Sigmoid colon (tissue), 7 donors: Measurements from ENCODE around the gene PARD3. TPM values are rescaled to one million over a fixed set of nuclear protein-coding genes. Genes with fewer than 3 reads are reported as not detected.

Experiments used
- DNase-seq: peaks from one replicate; pipeline ENCODE4 v3.0.0-alpha.2; 2019
- H3K27ac ChIP-seq, 4 donors: fragments of 200-600 bp; sonication (generic); one replicate each; pipeline ENCODE4 v1.5.1; 2016 to 2019; ENCODE audit warnings: mild to moderate bottlenecking in 1 of 4
- H3K27me3 ChIP-seq, 3 donors: fragments of 200-600 bp; sonication (generic); one replicate each; pipeline ENCODE4 v1.5.1; 2019; ENCODE audit warnings: mild to moderate bottlenecking in 1 of 3
- H3K36me3 ChIP-seq, 4 donors: fragments of 200-600 bp; sonication (generic); one replicate each; pipeline ENCODE4 v1.5.1; 2016 to 2019
- H3K4me1 ChIP-seq, 4 donors: fragments of 200-600 bp; sonication (generic); one replicate each; pipeline ENCODE4 v1.5.1; 2017 to 2019
- H3K4me3 ChIP-seq, 4 donors: fragments of 200-600 bp; sonication (generic); one replicate each; pipeline ENCODE4 v1.5.1; 2017 to 2019; ENCODE audit warnings: mild to moderate bottlenecking in 2 of 4, moderate library complexity in 1 of 4
- H3K9me3 ChIP-seq, 4 donors: fragments of 200-600 bp in 3 of 4; sonication (generic) in 3 of 4; one replicate each; pipeline versions ENCODE4 v1.5.1 to v1.6.1; 2013 to 2019
- EP300 ChIP-seq, 4 donors: sonication (generic); formaldehyde crosslinking; IDR thresholded peaks; one replicate each; pipeline ENCODE4 v1.6.1; 2017; ENCODE audit warnings: antibody characterized with exemption in 4 of 4
- POLR2A ChIP-seq, 2 donors: fragments of 450-650 bp; IDR thresholded peaks; one replicate each; pipeline ENCODE4 v1.6.1; 2016; ENCODE audit warnings: antibody characterized with exemption in 2 of 2, mild to moderate bottlenecking in 2 of 2, moderate library complexity in 2 of 2
- POLR2AphosphoS5 ChIP-seq, 4 donors: sonication (generic); formaldehyde crosslinking; IDR thresholded peaks; one replicate each; pipeline ENCODE4 v1.6.1; 2017; ENCODE audit warnings: antibody characterized with exemption in 4 of 4
- WGBS, 2 donors: extraction: QIAGEN DNeasy Blood & Tissue Kit; methylation state at CpG; one replicate each; pipeline ENCODE4 v1.1.7; 2013; 5-methylcytosine and 5-hydroxymethylcytosine counted together
- intact Hi-C: fragments of 100-400 bp; cut with DNase I; formaldehyde crosslinking; loops from one replicate; pipeline ENCODE4 v1.15.1; 2023
- polyA plus RNA-seq, 3 donors: library from polyadenylated mRNA; stranded (reverse); fragments of 200-250 nt; gene quantifications; one replicate each; pipeline ENCODE4 v1.2.3, GENCODE V29; 2013
- total RNA-seq, 4 donors: library from RNA; depleted of rRNA; stranded (reverse); fragments of >200 nt; gene quantifications; one replicate each; pipeline ENCODE4 v1.1.0, GENCODE V29; 2016
- TF ChIP-seq, protein P1 (sequence below), 4 experiments: fragments of 450-650 bp in 3 of 4; fragments of 200-600 bp in 1 of 4; IDR thresholded peaks; one replicate each; pipeline ENCODE4 v1.5.1; 2016 to 2019; ENCODE audit warnings: antibody characterized with exemption in 4 of 4, mild to moderate bottlenecking in 3 of 4, moderate library complexity in 2 of 4
- donor health status: healthy with polysubstance abuse.
- donor health status: Bipolar disorder and iron deficiency.
- donor health status: healthy.

Gene PARD3
- total and polyA plus RNA-seq, 7 donors: 17.5 to 96.4 (median 75.9) TPM

DNA sequence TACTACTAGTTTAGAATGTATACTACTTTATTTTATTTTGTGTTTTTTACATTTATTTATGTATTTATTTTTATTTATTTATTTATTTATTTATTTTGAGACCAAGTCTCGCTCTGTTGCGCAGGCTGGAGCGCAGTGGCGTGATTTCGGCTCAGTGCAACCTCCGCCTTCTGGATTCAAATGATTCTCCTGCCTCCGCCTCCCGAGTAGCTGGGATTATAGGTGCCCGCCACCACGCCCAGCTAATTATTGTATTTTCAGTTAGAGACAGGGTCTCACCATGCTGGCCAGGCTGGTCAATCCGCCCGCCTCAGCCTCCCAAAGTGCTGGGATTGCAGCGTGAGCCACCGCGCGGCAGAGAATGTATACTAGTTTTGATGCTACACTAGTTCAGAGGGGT is 2.0 kb upstream of the PARD3 start:
- TF ChIP-seq, protein P1, sequence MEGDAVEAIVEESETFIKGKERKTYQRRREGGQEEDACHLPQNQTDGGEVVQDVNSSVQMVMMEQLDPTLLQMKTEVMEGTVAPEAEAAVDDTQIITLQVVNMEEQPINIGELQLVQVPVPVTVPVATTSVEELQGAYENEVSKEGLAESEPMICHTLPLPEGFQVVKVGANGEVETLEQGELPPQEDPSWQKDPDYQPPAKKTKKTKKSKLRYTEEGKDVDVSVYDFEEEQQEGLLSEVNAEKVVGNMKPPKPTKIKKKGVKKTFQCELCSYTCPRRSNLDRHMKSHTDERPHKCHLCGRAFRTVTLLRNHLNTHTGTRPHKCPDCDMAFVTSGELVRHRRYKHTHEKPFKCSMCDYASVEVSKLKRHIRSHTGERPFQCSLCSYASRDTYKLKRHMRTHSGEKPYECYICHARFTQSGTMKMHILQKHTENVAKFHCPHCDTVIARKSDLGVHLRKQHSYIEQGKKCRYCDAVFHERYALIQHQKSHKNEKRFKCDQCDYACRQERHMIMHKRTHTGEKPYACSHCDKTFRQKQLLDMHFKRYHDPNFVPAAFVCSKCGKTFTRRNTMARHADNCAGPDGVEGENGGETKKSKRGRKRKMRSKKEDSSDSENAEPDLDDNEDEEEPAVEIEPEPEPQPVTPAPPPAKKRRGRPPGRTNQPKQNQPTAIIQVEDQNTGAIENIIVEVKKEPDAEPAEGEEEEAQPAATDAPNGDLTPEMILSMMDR (IDR thresholded peaks at IDR 0.05): no peak
- TF ChIP-seq EP300 (IDR thresholded peaks at IDR 0.05): no peak
- TF ChIP-seq POLR2AphosphoS5 (IDR thresholded peaks at IDR 0.05): no peak
- TF ChIP-seq POLR2A (IDR thresholded peaks at IDR 0.05): no peak

DNA sequence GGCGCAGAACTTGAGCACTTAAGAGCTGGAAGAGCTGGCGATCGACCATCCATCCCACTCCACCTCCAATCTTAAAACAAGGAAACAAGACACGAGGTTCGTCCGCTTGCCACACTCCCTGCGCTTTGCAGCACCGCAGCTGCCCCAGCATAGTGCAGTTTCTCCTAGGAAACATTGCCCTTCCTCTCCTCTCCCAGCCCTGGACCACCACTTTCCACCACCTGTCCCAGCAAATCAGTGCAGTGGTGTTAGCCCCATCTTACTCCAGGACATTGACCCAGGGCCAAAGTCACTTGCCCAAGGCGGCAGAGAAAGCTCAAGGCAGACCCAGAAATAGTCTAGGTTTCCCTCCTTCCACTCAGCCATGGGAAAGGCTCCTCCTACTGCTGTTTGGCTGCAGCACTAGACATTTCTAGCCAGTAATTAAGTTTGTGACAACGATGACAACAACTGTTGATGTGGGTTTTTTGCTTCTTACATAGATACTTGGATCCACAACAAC is 1.5 kb upstream of the PARD3 start:
- Histone ChIP-seq H3K9me3 (no peaks in the 10 kb centered on the region), H3K27me3 (no peaks in the 10 kb centered on the region), H3K4me1 (peaks cover 0 to 41% (median 28%) of the 10 kb centered on the region in 4 donors), H3K4me3 (peak overlapping the region in 3 of 4 donors; percentile 65 to 89 (median 88)), H3K27ac (peak overlapping the region; percentile 80 to 95 (median 88)), H3K36me3 (no peaks in the 10 kb centered on the region)
- intact Hi-C loops: loop anchor here (5.0 kb wide), 1 partner anchor 149 kb away; no protein-coding TSS in a partner anchor
- TF ChIP-seq, protein P1 (IDR thresholded peaks at IDR 0.05): no peak
- TF ChIP-seq POLR2A (IDR thresholded peaks at IDR 0.05) (no peak), POLR2AphosphoS5 (IDR thresholded peaks at IDR 0.05) (no peak), EP300 (IDR thresholded peaks at IDR 0.05) (no peak)
- peak; percentile 66 for DNase-seq
- 3 to 7% methylated on average over 10 of the region's 10 CpGs for WGBS, 2 donors

More for the DNA sequence above, 2.0 kb upstream of the PARD3 start:
- intact Hi-C loops: loop anchor here (5.0 kb wide), 1 partner anchor 150 kb away; no protein-coding TSS in a partner anchor
- Histone ChIP-seq H3K36me3 (no peaks in the 10 kb centered on the region), H3K4me3 (no peak overlapping the region), H3K9me3 (no peaks in the 10 kb centered on the region), H3K4me1 (peaks cover 0 to 36% (median 24%) of the 10 kb centered on the region in 4 donors), H3K27ac (no peak overlapping the region), H3K27me3 (no peaks in the 10 kb centered on the region)
- 95 to 96% methylated on average over 16 of the region's 16 CpGs for WGBS, 2 donors
- no peak for DNase-seq

DNA sequence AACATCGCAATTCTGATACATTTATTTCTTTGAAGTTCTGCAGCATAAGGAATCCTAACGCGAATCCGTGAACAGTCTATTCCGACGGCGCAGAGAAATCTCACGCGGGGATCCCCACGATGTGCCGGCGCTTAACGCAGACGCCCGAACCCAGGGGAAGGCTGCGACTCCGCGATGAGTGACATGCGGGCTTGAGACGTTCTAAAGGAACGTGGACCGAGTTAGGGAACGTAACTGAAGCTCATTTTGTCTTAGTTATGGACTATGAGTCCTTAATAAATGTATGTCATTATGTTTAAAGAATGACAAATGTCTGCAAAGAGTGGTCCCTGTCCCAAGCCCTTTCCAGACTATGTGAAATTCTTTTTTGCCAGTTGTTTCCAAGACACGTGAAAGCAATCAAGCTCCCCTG is 995 bp upstream of the PARD3 start:
- peaks cover 0 to 45% (median 30%) of the 10 kb centered on the region in 4 donors for H3K4me1 ChIP-seq
- no peaks in the 10 kb centered on the region for H3K36me3 ChIP-seq
- no peaks in the 10 kb centered on the region for H3K9me3 ChIP-seq
- intact Hi-C loops: loop anchor here (5.0 kb wide), 1 partner anchor 149 kb away; no protein-coding TSS in a partner anchor
- H3K27me3 ChIP-seq: no peaks in the 10 kb centered on the region
- peak overlapping the region; percentile 80 to 95 (median 88) for H3K27ac ChIP-seq
- peak overlapping the region; percentile 60 to 89 (median 76) for H3K4me3 ChIP-seq
- no peak for DNase-seq
- TF ChIP-seq EP300 (IDR thresholded peaks at IDR 0.05) (no peak), POLR2A (IDR thresholded peaks at IDR 0.05) (no peak), POLR2AphosphoS5 (IDR thresholded peaks at IDR 0.05) (no peak)
- TF ChIP-seq, protein P1 (IDR thresholded peaks at IDR 0.05): no peak
- WGBS, 2 donors: 1 to 2% methylated on average over 24 of the region's 24 CpGs

DNA sequence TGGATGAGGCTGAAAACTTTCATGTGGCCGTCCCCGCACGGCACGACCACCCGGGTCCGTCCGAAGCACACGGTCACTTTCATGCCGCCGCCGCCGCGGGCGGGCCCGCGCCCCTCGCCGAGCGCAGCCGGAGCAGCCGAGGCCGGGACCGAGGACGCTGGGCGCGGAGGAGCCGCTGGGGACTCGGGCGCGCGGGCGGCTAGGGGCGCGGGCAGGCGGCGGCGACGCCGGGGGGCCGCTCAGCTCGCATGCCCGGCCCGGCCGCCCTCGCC is 247 bp downstream of the PARD3 start:
- Histone ChIP-seq H3K9me3 (no peaks in the 10 kb centered on the region), H3K4me3 (peak overlapping the region; percentile 65 to 91 (median 88)), H3K4me1 (peaks cover 0 to 48% (median 36%) of the 10 kb centered on the region in 4 donors), H3K27ac (peak overlapping the region; percentile 85 to 95 (median 92)), H3K27me3 (no peaks in the 10 kb centered on the region), H3K36me3 (no peaks in the 10 kb centered on the region)
- DNase-seq: no peak
- TF ChIP-seq, protein P1 (IDR thresholded peaks at IDR 0.05): no peak
- TF ChIP-seq POLR2A (IDR thresholded peaks at IDR 0.05) (no peak), POLR2AphosphoS5 (IDR thresholded peaks at IDR 0.05) (no peak), EP300 (IDR thresholded peaks at IDR 0.05) (no peak)
- intact Hi-C loops: loop anchor here (5.0 kb wide), 3 partner anchors 73 to 148 kb away; no protein-coding TSS in a partner anchor
- 1% methylated on average over 45 of the region's 45 CpGs for WGBS, 2 donors
